Muscle of leg (tissue), 11 donors: ENCODE results near the gene TBRG4. TPM values are rescaled to one million over a fixed set of nuclear protein-coding genes. Genes with fewer than 3 reads are reported as not detected.

Source experiments
- DNase-seq: peaks from one replicate; pipeline ENCODE4 v3.0.0; 2013
- H3K27ac ChIP-seq: one replicate; pipeline ENCODE4 v1.5.1; 2013; ENCODE audit warnings: mild to moderate bottlenecking, low read length, control low read depth
- H3K27me3 ChIP-seq: one replicate; pipeline ENCODE4 v1.6.1; 2013; ENCODE audit warnings: low read length; ENCODE audit not compliant: control insufficient read depth, insufficient read depth
- H3K36me3 ChIP-seq: one replicate; pipeline ENCODE4 v1.6.1; 2013; ENCODE audit warnings: low read length; ENCODE audit not compliant: control insufficient read depth, insufficient read depth
- H3K4me1 ChIP-seq: one replicate; pipeline ENCODE4 v1.6.1; 2013; ENCODE audit warnings: low read length; ENCODE audit not compliant: control insufficient read depth, insufficient read depth
- H3K4me3 ChIP-seq: one replicate; pipeline ENCODE4 v1.5.1; 2013; ENCODE audit warnings: low read length, control low read depth
- H3K9me3 ChIP-seq: replicated peaks from 2 replicates; pipeline ENCODE4 v1.6.1; 2013; ENCODE audit warnings: low read depth, low read length; ENCODE audit not compliant: control insufficient read depth
- WGBS: methylation state at CpG from one replicate; pipeline ENCODE4 v1.1.5; 2013; ENCODE audit warnings: missing lambda C conversion rate; ENCODE audit not compliant: insufficient coverage; 5-methylcytosine and 5-hydroxymethylcytosine counted together
- polyA plus RNA-seq, 8 donors: library from polyadenylated mRNA; unstranded; fragments of 120-200 nt; gene quantifications; one replicate each; pipeline versions ENCODE4 v1.2.1 to v1.2.3, GENCODE V29; 2013; ENCODE audit warnings: inconsistent platforms in 1 of 8, low replicate concordance in 1 of 8; ENCODE audit not compliant: insufficient read length in 8 of 8, insufficient read depth in 1 of 8
- total RNA-seq: library from RNA; stranded (reverse); fragments of 120-200 nt; gene quantifications from one replicate; pipeline ENCODE4 v1.2.4, GENCODE V29; 2013

Gene TBRG4
- total and polyA plus RNA-seq, 9 donors, result 35.5 to 45.2 (median 39.6) TPM

- WGBS, result 95% methylated on average over 6 of the region's 8 CpGs
- Histone ChIP-seq H3K9me3 (no peaks in the 10 kb centered on the region), H3K27me3 (no peaks in the 10 kb centered on the region), H3K27ac (no peak overlapping the region), H3K36me3 (peaks cover 84% of the 10 kb centered on the region), H3K4me1 (peaks cover 3% of the 10 kb centered on the region), H3K4me3 (no peak overlapping the region)
- DNase-seq, result no peak
Measured at GRCh38 chr7:45105588-45106188, 5.8 kb downstream of the TBRG4 start.

- WGBS, result 93% methylated on average over 12 of the region's 12 CpGs
- H3K4me1 ChIP-seq, result peaks cover under 1% of the 10 kb centered on the region
- no peak overlapping the region for H3K27ac ChIP-seq
Measured at GRCh38 chr7:45104844-45105587, 6.5 kb downstream of the TBRG4 start.

GRCh38 chr7:45103958-45104843, 7.3 kb downstream of the TBRG4 start:
- Histone ChIP-seq H3K4me1 (no peaks in the 10 kb centered on the region), H3K27me3 (no peaks in the 10 kb centered on the region), H3K4me3 (no peak overlapping the region), H3K9me3 (no peaks in the 10 kb centered on the region), H3K36me3 (peaks cover 97% of the 10 kb centered on the region), H3K27ac (no peak overlapping the region)
- DNase-seq, result no peak
- WGBS, result 94% methylated on average over 14 of the region's 17 CpGs

More at GRCh38 chr7:45104844-45105587, 6.5 kb downstream of the TBRG4 start:
- Histone ChIP-seq H3K27me3 (no peaks in the 10 kb centered on the region), H3K36me3 (peaks cover 91% of the 10 kb centered on the region), H3K4me3 (no peak overlapping the region), H3K9me3 (no peaks in the 10 kb centered on the region)
- no peak for DNase-seq

- Histone ChIP-seq H3K4me3 (no peak overlapping the region), H3K4me1 (no peaks in the 10 kb centered on the region), H3K27me3 (no peaks in the 10 kb centered on the region), H3K36me3 (peaks cover 91% of the 10 kb centered on the region), H3K27ac (no peak overlapping the region), H3K9me3 (no peaks in the 10 kb centered on the region)
- 93% methylated on average over 8 of the region's 14 CpGs for WGBS
- DNase-seq, result no peak
Measured at GRCh38 chr7:45102785-45103712, 8.4 kb downstream of the TBRG4 start.

- H3K27ac ChIP-seq, result no peak overlapping the region
- no peaks in the 10 kb centered on the region for H3K27me3 ChIP-seq
- no peak for DNase-seq
- no peaks in the 10 kb centered on the region for H3K4me1 ChIP-seq
- no peak overlapping the region for H3K4me3 ChIP-seq
- 90% methylated on average over 8 of the region's 12 CpGs for WGBS
- H3K36me3 ChIP-seq, result peaks cover 81% of the 10 kb centered on the region
- no peaks in the 10 kb centered on the region for H3K9me3 ChIP-seq
Measured at GRCh38 chr7:45101748-45102147, 9.7 kb downstream of the TBRG4 start.

- no peak for DNase-seq
- Histone ChIP-seq H3K4me3 (no peak overlapping the region), H3K9me3 (no peaks in the 10 kb centered on the region), H3K36me3 (peaks cover 73% of the 10 kb centered on the region), H3K4me1 (no peaks in the 10 kb centered on the region), H3K27ac (no peak overlapping the region), H3K27me3 (no peaks in the 10 kb centered on the region)
- 96% methylated on average over 12 of the region's 13 CpGs for WGBS
Measured at GRCh38 chr7:45100761-45101480, 10.6 kb downstream of the TBRG4 start.

- H3K27me3 ChIP-seq, result no peaks in the 10 kb centered on the region
- H3K27ac ChIP-seq, result no peak overlapping the region
- WGBS, result 91% methylated on average over 13 of the region's 16 CpGs
- no peak overlapping the region for H3K4me3 ChIP-seq
- H3K36me3 ChIP-seq, result peaks cover 65% of the 10 kb centered on the region
- no peak for DNase-seq
- no peaks in the 10 kb centered on the region for H3K4me1 ChIP-seq
- H3K9me3 ChIP-seq, result peaks cover under 1% of the 10 kb centered on the region
Measured at GRCh38 chr7:45099891-45100760, 11.4 kb downstream of the TBRG4 start.

GRCh38 chr7:45098983-45099839, 12.3 kb downstream of the TBRG4 start:
- H3K27ac ChIP-seq, result no peak overlapping the region
- no peak overlapping the region for H3K4me3 ChIP-seq
- no peak for DNase-seq
- peaks cover 3% of the 10 kb centered on the region for H3K9me3 ChIP-seq
- no peaks in the 10 kb centered on the region for H3K27me3 ChIP-seq
- 100% methylated on average over 1 of the region's 10 CpGs for WGBS
- peaks cover 56% of the 10 kb centered on the region for H3K36me3 ChIP-seq
- no peaks in the 10 kb centered on the region for H3K4me1 ChIP-seq
